GM23338 (cell line): Measurements from ENCODE around the gene CTDSP2. TPM values are rescaled to one million over a fixed set of nuclear protein-coding genes. Genes with fewer than 3 reads are reported as not detected.

Experiments
- ATAC-seq: fragments of 200-7000 bp; cut with Tn5 transposase; 3 replicates; pipeline ENCODE4 v1.9.1; 2020
- DNase-seq: peaks from one replicate; pipeline ENCODE4 v3.0.0-alpha.2; 2015; ENCODE audit warnings: low spot score
- H2AFZ ChIP-seq: fragments of 200-600 bp; sonication (generic); 2 replicates; pipeline ENCODE4 v1.8.0; 2016; ENCODE audit warnings: antibody characterized with exemption, mild to moderate bottlenecking, moderate library complexity
- H3F3A ChIP-seq: fragments of 200-600 bp; sonication (generic); replicated peaks from 2 replicates; pipeline ENCODE4 v1.8.0; 2017; ENCODE audit warnings: antibody characterized with exemption, mixed run types, low read depth
- H3K27ac ChIP-seq: fragments of 200-600 bp; sonication (generic); 2 replicates; pipeline ENCODE4 v1.6.1; 2016; ENCODE audit warnings: low read depth
- H3K27me3 ChIP-seq: fragments of 200-600 bp; sonication (generic); 2 replicates; pipeline ENCODE4 v1.8.0; 2016; ENCODE audit warnings: mild to moderate bottlenecking, mixed run types, moderate library complexity; ENCODE audit not compliant: insufficient read depth
- H3K36me3 ChIP-seq: fragments of 200-600 bp; sonication (generic); 2 replicates; pipeline ENCODE4 v1.8.0; 2016; ENCODE audit warnings: mild to moderate bottlenecking; ENCODE audit not compliant: insufficient read depth
- H3K4me1 ChIP-seq: fragments of 200-600 bp; sonication (generic); 2 replicates; pipeline ENCODE4 v1.8.0; 2016; ENCODE audit warnings: mild to moderate bottlenecking, moderate library complexity; ENCODE audit not compliant: insufficient read depth
- H3K4me2 ChIP-seq: fragments of 200-600 bp; sonication (generic); 2 replicates; pipeline ENCODE4 v1.7.1; 2017; ENCODE audit warnings: mixed run types
- H3K4me3 ChIP-seq: fragments of 200-600 bp; sonication (generic); 2 replicates; pipeline ENCODE4 v1.6.1; 2016; ENCODE audit warnings: mixed run types
- H3K79me2 ChIP-seq: fragments of 200-600 bp; sonication (generic); replicated peaks from 2 replicates; pipeline ENCODE4 v1.8.0; 2017; ENCODE audit warnings: mild to moderate bottlenecking; ENCODE audit not compliant: insufficient read depth
- H3K9me2 ChIP-seq: fragments of 200-600 bp; sonication (generic); 2 replicates; pipeline ENCODE4 v1.8.0; 2017; ENCODE audit not compliant: insufficient read depth
- H4K20me1 ChIP-seq: fragments of 200-600 bp; sonication (generic); replicated peaks from 2 replicates; pipeline ENCODE4 v1.8.0; 2017; ENCODE audit warnings: mild to moderate bottlenecking; ENCODE audit not compliant: insufficient read depth
- H3K27ac Mint-ChIP-seq: 2 replicates; pipeline ENCODE4 v1.8.0; 2020; ENCODE audit warnings: inconsistent platforms, mild to moderate bottlenecking, moderate library complexity, mixed read lengths
- H3K27me3 Mint-ChIP-seq: 3 replicates; pipeline ENCODE4 v1.8.0; 2022; ENCODE audit warnings: low read depth, mild to moderate bottlenecking, moderate library complexity, mixed read lengths, inconsistent platforms; ENCODE audit not compliant: insufficient read depth, poor library complexity
- H3K36me3 Mint-ChIP-seq: 3 replicates; pipeline ENCODE4 v1.8.0; 2021; ENCODE audit warnings: low read depth, mild to moderate bottlenecking, inconsistent platforms, moderate library complexity, mixed read lengths
- H3K4me1 Mint-ChIP-seq: 3 replicates; pipeline ENCODE4 v1.8.0; 2020; ENCODE audit warnings: mild to moderate bottlenecking, inconsistent platforms, mixed read lengths
- H3K4me3 Mint-ChIP-seq: 3 replicates; pipeline ENCODE4 v1.8.0; 2021; ENCODE audit warnings: moderate library complexity, mild to moderate bottlenecking, inconsistent platforms, mixed read lengths
- H3K9me3 Mint-ChIP-seq: 3 replicates; pipeline ENCODE4 v1.8.0; 2020; ENCODE audit warnings: moderate library complexity, mild to moderate bottlenecking, inconsistent platforms, mixed read lengths
- CREB1 ChIP-seq: fragments of 250-450 bp; sonication (Bioruptor Pico); IDR thresholded peaks from 2 replicates; pipeline ENCODE4 v1.5.0; 2020; ENCODE audit warnings: low read depth, mild to moderate bottlenecking, moderate library complexity
- EZH2 ChIP-seq: fragments of 200-600 bp; sonication (generic); IDR thresholded peaks from one replicate; pipeline ENCODE4 v1.8.0; 2017; ENCODE audit warnings: antibody characterized with exemption, mild to moderate bottlenecking, low read depth; ENCODE audit not compliant: unreplicated experiment
- EZH2phosphoT487 ChIP-seq: fragments of 200-600 bp; sonication (generic); IDR thresholded peaks from one replicate; pipeline ENCODE4 v1.8.1; 2018; ENCODE audit warnings: antibody characterized with exemption; ENCODE audit not compliant: unreplicated experiment
- JUNB ChIP-seq: IDR thresholded peaks from one replicate; pipeline ENCODE4 v1.6.1; 2016; ENCODE audit warnings: antibody characterized with exemption; ENCODE audit not compliant: unreplicated experiment
- NANOG ChIP-seq: IDR thresholded peaks from 2 replicates; pipeline ENCODE4 v1.6.1; 2016; ENCODE audit warnings: antibody characterized with exemption, borderline replicate concordance
- POLR2AphosphoS5 ChIP-seq: IDR thresholded peaks from 2 replicates; pipeline ENCODE4 v1.6.1; 2016; ENCODE audit warnings: antibody characterized with exemption, low read depth
- ZNF114 ChIP-seq: fragments of 250-450 bp; sonication (Bioruptor Pico); IDR thresholded peaks from 2 replicates; pipeline ENCODE4 v1.5.0; 2020; ENCODE audit warnings: mild to moderate bottlenecking, moderate library complexity
- ZNF331 ChIP-seq: fragments of 250-450 bp; sonication (Bioruptor Pico); IDR thresholded peaks from 2 replicates; pipeline ENCODE4 v1.5.0; 2020; ENCODE audit warnings: low read depth, mild to moderate bottlenecking, moderate library complexity
- polyA plus RNA-seq: library from polyadenylated mRNA; unstranded; fragments of >200 nt; fragmentation: Nextera tagmentation; extraction: Ambion mirVana; gene quantifications from 2 replicates; pipeline ENCODE4 v1.2.1, GENCODE V29; 2016
- total RNA-seq: library from RNA; depleted of rRNA; stranded (reverse); fragments of >200 nt; shearing (Covaris generic); gene quantifications from 2 replicates; pipeline ENCODE4 v1.2.3, GENCODE V29; 2014
- TF ChIP-seq, protein P1 (sequence below): IDR thresholded peaks from one replicate; pipeline ENCODE4 v1.6.1; 2018; ENCODE audit warnings: antibody characterized with exemption; ENCODE audit not compliant: unreplicated experiment
- TF ChIP-seq, protein P2 (sequence below), 2 experiments: fragments of 200-600 bp in 1 of 2; sonication (generic) in 1 of 2; conservative IDR thresholded peaks; 2 replicates each; pipeline versions ENCODE4 v1.5.1 to v1.6.1; 2016 to 2017; ENCODE audit warnings: antibody characterized with exemption in 2 of 2, low read depth in 2 of 2, mild to moderate bottlenecking in 2 of 2, moderate library complexity in 1 of 2
- TF ChIP-seq, protein P3 (sequence below): IDR thresholded peaks from 2 replicates; pipeline ENCODE4 v1.6.1; 2016; ENCODE audit warnings: antibody characterized with exemption

CTDSP2 gene
- total and polyA plus RNA-seq, 2 experiments from 2014 or later, result 22.8 to 81.9 TPM

DNA sequence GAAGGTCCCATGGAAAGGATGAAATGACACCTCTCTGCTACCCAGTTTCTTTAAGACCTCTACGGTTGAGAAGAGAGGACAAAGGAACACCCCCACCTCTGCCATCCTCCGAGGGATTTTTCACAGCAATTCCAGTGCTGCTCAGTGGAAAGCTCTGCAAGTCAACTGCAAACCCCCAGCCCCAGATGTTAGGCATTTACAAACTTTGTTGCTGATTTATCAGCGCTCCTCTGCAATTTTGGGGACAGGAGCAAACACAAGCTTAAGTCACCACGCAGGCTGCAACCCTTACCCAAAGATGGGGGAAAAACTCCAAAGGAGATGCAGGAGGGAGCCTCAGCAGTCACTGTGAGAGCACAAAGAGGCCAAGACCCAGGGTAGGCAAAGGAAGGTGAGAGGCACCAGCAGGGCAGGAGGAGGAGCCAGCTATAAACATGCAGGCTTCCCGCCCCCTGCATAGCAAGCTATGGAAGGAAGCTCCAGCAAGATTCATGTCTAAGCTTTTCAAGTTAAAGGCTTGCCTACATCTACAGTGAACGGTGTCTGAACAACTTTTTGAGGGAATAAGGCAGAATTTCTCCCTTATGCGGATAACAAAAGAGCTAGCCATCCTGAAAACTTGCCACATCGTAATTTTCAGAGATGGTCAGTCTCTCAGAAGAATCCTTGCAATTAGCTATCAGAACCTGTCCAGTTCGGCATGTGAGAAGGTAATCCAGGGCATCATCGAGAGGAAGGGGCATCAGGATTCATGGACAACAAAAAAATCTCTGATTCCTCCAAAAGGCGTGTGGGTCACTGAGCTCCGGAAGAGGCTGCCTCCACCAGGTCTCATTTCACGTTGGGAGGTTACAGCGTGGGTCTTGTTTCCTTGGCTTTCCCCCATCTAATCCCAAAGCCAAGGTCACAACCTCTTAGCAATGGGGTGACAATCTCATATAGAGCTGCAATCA is 3.9 kb downstream of the CTDSP2 start:
- Histone ChIP-seq H2AFZ (no peak overlapping the region), H3K27me3 (no peaks in the 10 kb centered on the region), H3F3A (peaks cover 9% of the 10 kb centered on the region), H3K4me1 (peaks cover 70% of the 10 kb centered on the region), H3K4me2 (peak overlapping the region; percentile 97), H3K27ac (peak overlapping the region; percentile 82), H3K4me3 (peak overlapping the region; percentile 48), H3K36me3 (no peaks in the 10 kb centered on the region), H3K79me2 (peaks cover 85% of the 10 kb centered on the region), H3K9me2 (no peaks in the 10 kb centered on the region), H4K20me1 (peaks cover 48% of the 10 kb centered on the region)
- peaks cover 6% of the 10 kb centered on the region for H3K27me3 Mint-ChIP-seq
- H3K27ac Mint-ChIP-seq, result peak overlapping the region; percentile 81
- H3K9me3 Mint-ChIP-seq, result no peaks in the 10 kb centered on the region
- H3K36me3 Mint-ChIP-seq, result peaks cover 9% of the 10 kb centered on the region; the same call in 2 of the 3 replicates
- H3K4me1 Mint-ChIP-seq, result peaks cover 72% of the 10 kb centered on the region
- TF ChIP-seq, protein P1, sequence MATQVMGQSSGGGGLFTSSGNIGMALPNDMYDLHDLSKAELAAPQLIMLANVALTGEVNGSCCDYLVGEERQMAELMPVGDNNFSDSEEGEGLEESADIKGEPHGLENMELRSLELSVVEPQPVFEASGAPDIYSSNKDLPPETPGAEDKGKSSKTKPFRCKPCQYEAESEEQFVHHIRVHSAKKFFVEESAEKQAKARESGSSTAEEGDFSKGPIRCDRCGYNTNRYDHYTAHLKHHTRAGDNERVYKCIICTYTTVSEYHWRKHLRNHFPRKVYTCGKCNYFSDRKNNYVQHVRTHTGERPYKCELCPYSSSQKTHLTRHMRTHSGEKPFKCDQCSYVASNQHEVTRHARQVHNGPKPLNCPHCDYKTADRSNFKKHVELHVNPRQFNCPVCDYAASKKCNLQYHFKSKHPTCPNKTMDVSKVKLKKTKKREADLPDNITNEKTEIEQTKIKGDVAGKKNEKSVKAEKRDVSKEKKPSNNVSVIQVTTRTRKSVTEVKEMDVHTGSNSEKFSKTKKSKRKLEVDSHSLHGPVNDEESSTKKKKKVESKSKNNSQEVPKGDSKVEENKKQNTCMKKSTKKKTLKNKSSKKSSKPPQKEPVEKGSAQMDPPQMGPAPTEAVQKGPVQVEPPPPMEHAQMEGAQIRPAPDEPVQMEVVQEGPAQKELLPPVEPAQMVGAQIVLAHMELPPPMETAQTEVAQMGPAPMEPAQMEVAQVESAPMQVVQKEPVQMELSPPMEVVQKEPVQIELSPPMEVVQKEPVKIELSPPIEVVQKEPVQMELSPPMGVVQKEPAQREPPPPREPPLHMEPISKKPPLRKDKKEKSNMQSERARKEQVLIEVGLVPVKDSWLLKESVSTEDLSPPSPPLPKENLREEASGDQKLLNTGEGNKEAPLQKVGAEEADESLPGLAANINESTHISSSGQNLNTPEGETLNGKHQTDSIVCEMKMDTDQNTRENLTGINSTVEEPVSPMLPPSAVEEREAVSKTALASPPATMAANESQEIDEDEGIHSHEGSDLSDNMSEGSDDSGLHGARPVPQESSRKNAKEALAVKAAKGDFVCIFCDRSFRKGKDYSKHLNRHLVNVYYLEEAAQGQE, result no peak
- TF ChIP-seq, protein P2, sequence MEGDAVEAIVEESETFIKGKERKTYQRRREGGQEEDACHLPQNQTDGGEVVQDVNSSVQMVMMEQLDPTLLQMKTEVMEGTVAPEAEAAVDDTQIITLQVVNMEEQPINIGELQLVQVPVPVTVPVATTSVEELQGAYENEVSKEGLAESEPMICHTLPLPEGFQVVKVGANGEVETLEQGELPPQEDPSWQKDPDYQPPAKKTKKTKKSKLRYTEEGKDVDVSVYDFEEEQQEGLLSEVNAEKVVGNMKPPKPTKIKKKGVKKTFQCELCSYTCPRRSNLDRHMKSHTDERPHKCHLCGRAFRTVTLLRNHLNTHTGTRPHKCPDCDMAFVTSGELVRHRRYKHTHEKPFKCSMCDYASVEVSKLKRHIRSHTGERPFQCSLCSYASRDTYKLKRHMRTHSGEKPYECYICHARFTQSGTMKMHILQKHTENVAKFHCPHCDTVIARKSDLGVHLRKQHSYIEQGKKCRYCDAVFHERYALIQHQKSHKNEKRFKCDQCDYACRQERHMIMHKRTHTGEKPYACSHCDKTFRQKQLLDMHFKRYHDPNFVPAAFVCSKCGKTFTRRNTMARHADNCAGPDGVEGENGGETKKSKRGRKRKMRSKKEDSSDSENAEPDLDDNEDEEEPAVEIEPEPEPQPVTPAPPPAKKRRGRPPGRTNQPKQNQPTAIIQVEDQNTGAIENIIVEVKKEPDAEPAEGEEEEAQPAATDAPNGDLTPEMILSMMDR (conservative IDR thresholded peaks at IDR 0.05; ENCODE audit: low read depth in 2 of 2), result no peak
- DNase-seq (peak; percentile 85), ATAC-seq (peak; percentile 26)
- H3K4me3 Mint-ChIP-seq, result peak overlapping the region; percentile 84

DNA sequence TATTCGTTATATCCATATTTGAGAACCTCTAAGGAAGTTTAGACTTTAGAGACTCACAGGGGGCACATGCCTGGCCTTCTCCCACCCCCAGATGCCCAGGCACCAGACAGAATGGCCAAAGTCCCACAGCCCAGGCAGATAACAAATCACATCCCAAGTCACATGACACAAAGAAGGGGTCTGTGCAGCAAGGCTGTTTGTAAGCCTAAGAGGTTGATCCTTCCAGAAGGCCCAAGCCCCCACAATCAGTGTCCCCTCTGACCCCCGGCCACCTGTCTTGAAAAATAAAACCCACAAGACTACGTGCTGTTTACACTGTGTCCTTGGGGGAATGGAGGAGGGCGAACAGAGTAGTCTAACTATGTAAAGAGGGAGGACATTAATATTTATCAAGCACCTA is 5.1 kb downstream of the CTDSP2 start:
- Histone ChIP-seq H3K36me3 (no peaks in the 10 kb centered on the region), H3K4me3 (no peak overlapping the region), H3K27ac (no peak overlapping the region), H3K27me3 (no peaks in the 10 kb centered on the region), H4K20me1 (peaks cover 48% of the 10 kb centered on the region), H2AFZ (no peak overlapping the region), H3F3A (peaks cover 13% of the 10 kb centered on the region), H3K9me2 (no peaks in the 10 kb centered on the region), H3K79me2 (peaks cover 95% of the 10 kb centered on the region), H3K4me1 (peaks cover 75% of the 10 kb centered on the region), H3K4me2 (peak overlapping the region; percentile 97)
- H3K4me1 Mint-ChIP-seq, result peaks cover 79% of the 10 kb centered on the region
- peak overlapping the region; percentile 47; the same call in 1 of the 2 replicates for H3K27ac Mint-ChIP-seq
- peak overlapping the region; percentile 42 for H3K4me3 Mint-ChIP-seq
- no peak for DNase-seq
- peaks cover 9% of the 10 kb centered on the region; the same call in 2 of the 3 replicates for H3K36me3 Mint-ChIP-seq
- H3K9me3 Mint-ChIP-seq, result no peaks in the 10 kb centered on the region
- peaks cover 9% of the 10 kb centered on the region for H3K27me3 Mint-ChIP-seq
- ATAC-seq, result no peak
- no peak for TF ChIP-seq NANOG
- TF ChIP-seq, protein P3, sequence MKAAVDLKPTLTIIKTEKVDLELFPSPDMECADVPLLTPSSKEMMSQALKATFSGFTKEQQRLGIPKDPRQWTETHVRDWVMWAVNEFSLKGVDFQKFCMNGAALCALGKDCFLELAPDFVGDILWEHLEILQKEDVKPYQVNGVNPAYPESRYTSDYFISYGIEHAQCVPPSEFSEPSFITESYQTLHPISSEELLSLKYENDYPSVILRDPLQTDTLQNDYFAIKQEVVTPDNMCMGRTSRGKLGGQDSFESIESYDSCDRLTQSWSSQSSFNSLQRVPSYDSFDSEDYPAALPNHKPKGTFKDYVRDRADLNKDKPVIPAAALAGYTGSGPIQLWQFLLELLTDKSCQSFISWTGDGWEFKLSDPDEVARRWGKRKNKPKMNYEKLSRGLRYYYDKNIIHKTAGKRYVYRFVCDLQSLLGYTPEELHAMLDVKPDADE, result no peak
- no peak for TF ChIP-seq CREB1 (CRISPR knock-in tag)
- TF ChIP-seq, protein P1, result no peak
- no peak for TF ChIP-seq ZNF331 (CRISPR knock-in tag)
- no peak for TF ChIP-seq ZNF114
- no peak for TF ChIP-seq POLR2AphosphoS5
- no peak for TF ChIP-seq JUNB
- TF ChIP-seq EZH2phosphoT487, result no peak
- no peak for TF ChIP-seq EZH2
